GM23338 (cell line): ENCODE results near the gene TOM1. TPM values are rescaled to one million over a fixed set of nuclear protein-coding genes. Genes with fewer than 3 reads are reported as not detected.

Source experiments
- ATAC-seq: fragments of 200-7000 bp; cut with Tn5 transposase; 3 replicates; pipeline ENCODE4 v1.9.1; 2020
- DNase-seq: peaks from one replicate; pipeline ENCODE4 v3.0.0-alpha.2; 2015; ENCODE audit warnings: low spot score
- H2AFZ ChIP-seq: fragments of 200-600 bp; sonication (generic); 2 replicates; pipeline ENCODE4 v1.8.0; 2016; ENCODE audit warnings: antibody characterized with exemption, mild to moderate bottlenecking, moderate library complexity
- H3F3A ChIP-seq: fragments of 200-600 bp; sonication (generic); replicated peaks from 2 replicates; pipeline ENCODE4 v1.8.0; 2017; ENCODE audit warnings: antibody characterized with exemption, mixed run types, low read depth
- H3K27ac ChIP-seq: fragments of 200-600 bp; sonication (generic); 2 replicates; pipeline ENCODE4 v1.6.1; 2016; ENCODE audit warnings: low read depth
- H3K27me3 ChIP-seq: fragments of 200-600 bp; sonication (generic); 2 replicates; pipeline ENCODE4 v1.8.0; 2016; ENCODE audit warnings: mild to moderate bottlenecking, mixed run types, moderate library complexity; ENCODE audit not compliant: insufficient read depth
- H3K36me3 ChIP-seq: fragments of 200-600 bp; sonication (generic); 2 replicates; pipeline ENCODE4 v1.8.0; 2016; ENCODE audit warnings: mild to moderate bottlenecking; ENCODE audit not compliant: insufficient read depth
- H3K4me1 ChIP-seq: fragments of 200-600 bp; sonication (generic); 2 replicates; pipeline ENCODE4 v1.8.0; 2016; ENCODE audit warnings: mild to moderate bottlenecking, moderate library complexity; ENCODE audit not compliant: insufficient read depth
- H3K4me2 ChIP-seq: fragments of 200-600 bp; sonication (generic); 2 replicates; pipeline ENCODE4 v1.7.1; 2017; ENCODE audit warnings: mixed run types
- H3K4me3 ChIP-seq: fragments of 200-600 bp; sonication (generic); 2 replicates; pipeline ENCODE4 v1.6.1; 2016; ENCODE audit warnings: mixed run types
- H3K79me2 ChIP-seq: fragments of 200-600 bp; sonication (generic); replicated peaks from 2 replicates; pipeline ENCODE4 v1.8.0; 2017; ENCODE audit warnings: mild to moderate bottlenecking; ENCODE audit not compliant: insufficient read depth
- H3K9me2 ChIP-seq: fragments of 200-600 bp; sonication (generic); 2 replicates; pipeline ENCODE4 v1.8.0; 2017; ENCODE audit not compliant: insufficient read depth
- H4K20me1 ChIP-seq: fragments of 200-600 bp; sonication (generic); replicated peaks from 2 replicates; pipeline ENCODE4 v1.8.0; 2017; ENCODE audit warnings: mild to moderate bottlenecking; ENCODE audit not compliant: insufficient read depth
- H3K27ac Mint-ChIP-seq: 2 replicates; pipeline ENCODE4 v1.8.0; 2020; ENCODE audit warnings: inconsistent platforms, mild to moderate bottlenecking, moderate library complexity, mixed read lengths
- H3K27me3 Mint-ChIP-seq: 3 replicates; pipeline ENCODE4 v1.8.0; 2022; ENCODE audit warnings: low read depth, mild to moderate bottlenecking, moderate library complexity, mixed read lengths, inconsistent platforms; ENCODE audit not compliant: insufficient read depth, poor library complexity
- H3K36me3 Mint-ChIP-seq: 3 replicates; pipeline ENCODE4 v1.8.0; 2021; ENCODE audit warnings: low read depth, mild to moderate bottlenecking, inconsistent platforms, moderate library complexity, mixed read lengths
- H3K4me1 Mint-ChIP-seq: 3 replicates; pipeline ENCODE4 v1.8.0; 2020; ENCODE audit warnings: mild to moderate bottlenecking, inconsistent platforms, mixed read lengths
- H3K4me3 Mint-ChIP-seq: 3 replicates; pipeline ENCODE4 v1.8.0; 2021; ENCODE audit warnings: moderate library complexity, mild to moderate bottlenecking, inconsistent platforms, mixed read lengths
- H3K9me3 Mint-ChIP-seq: 3 replicates; pipeline ENCODE4 v1.8.0; 2020; ENCODE audit warnings: moderate library complexity, mild to moderate bottlenecking, inconsistent platforms, mixed read lengths
- CTCF ChIP-seq, 2 experiments: fragments of 200-600 bp in 1 of 2; sonication (generic) in 1 of 2; conservative IDR thresholded peaks; 2 replicates each; pipeline versions ENCODE4 v1.5.1 to v1.6.1; 2016 to 2017; ENCODE audit warnings: antibody characterized with exemption in 2 of 2, low read depth in 2 of 2, mild to moderate bottlenecking in 2 of 2, moderate library complexity in 1 of 2
- JUNB ChIP-seq: IDR thresholded peaks from one replicate; pipeline ENCODE4 v1.6.1; 2016; ENCODE audit warnings: antibody characterized with exemption; ENCODE audit not compliant: unreplicated experiment
- POLR2AphosphoS5 ChIP-seq: IDR thresholded peaks from 2 replicates; pipeline ENCODE4 v1.6.1; 2016; ENCODE audit warnings: antibody characterized with exemption, low read depth
- ZNF331 ChIP-seq: fragments of 250-450 bp; sonication (Bioruptor Pico); IDR thresholded peaks from 2 replicates; pipeline ENCODE4 v1.5.0; 2020; ENCODE audit warnings: low read depth, mild to moderate bottlenecking, moderate library complexity
- polyA plus RNA-seq: library from polyadenylated mRNA; unstranded; fragments of >200 nt; fragmentation: Nextera tagmentation; extraction: Ambion mirVana; gene quantifications from 2 replicates; pipeline ENCODE4 v1.2.1, GENCODE V29; 2016
- total RNA-seq: library from RNA; depleted of rRNA; stranded (reverse); fragments of >200 nt; shearing (Covaris generic); gene quantifications from 2 replicates; pipeline ENCODE4 v1.2.3, GENCODE V29; 2014
- TF ChIP-seq, protein P1 (sequence below): IDR thresholded peaks from 2 replicates; pipeline ENCODE4 v1.6.1; 2016; ENCODE audit warnings: antibody characterized with exemption
- TF ChIP-seq, protein P2 (sequence below): IDR thresholded peaks from one replicate; pipeline ENCODE4 v1.6.1; 2018; ENCODE audit warnings: antibody characterized with exemption; ENCODE audit not compliant: unreplicated experiment

The TOM1 gene
- total and polyA plus RNA-seq, 2 experiments from 2014 or later = 10.9 to 17.8 TPM

GRCh38 chr22:35334004-35334403 is 34.3 kb downstream of the TOM1 start (continued):
- TF ChIP-seq, protein P1, sequence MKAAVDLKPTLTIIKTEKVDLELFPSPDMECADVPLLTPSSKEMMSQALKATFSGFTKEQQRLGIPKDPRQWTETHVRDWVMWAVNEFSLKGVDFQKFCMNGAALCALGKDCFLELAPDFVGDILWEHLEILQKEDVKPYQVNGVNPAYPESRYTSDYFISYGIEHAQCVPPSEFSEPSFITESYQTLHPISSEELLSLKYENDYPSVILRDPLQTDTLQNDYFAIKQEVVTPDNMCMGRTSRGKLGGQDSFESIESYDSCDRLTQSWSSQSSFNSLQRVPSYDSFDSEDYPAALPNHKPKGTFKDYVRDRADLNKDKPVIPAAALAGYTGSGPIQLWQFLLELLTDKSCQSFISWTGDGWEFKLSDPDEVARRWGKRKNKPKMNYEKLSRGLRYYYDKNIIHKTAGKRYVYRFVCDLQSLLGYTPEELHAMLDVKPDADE = no peak
- TF ChIP-seq JUNB (no peak), ZNF331 (no peak)
- TF ChIP-seq, protein P2, sequence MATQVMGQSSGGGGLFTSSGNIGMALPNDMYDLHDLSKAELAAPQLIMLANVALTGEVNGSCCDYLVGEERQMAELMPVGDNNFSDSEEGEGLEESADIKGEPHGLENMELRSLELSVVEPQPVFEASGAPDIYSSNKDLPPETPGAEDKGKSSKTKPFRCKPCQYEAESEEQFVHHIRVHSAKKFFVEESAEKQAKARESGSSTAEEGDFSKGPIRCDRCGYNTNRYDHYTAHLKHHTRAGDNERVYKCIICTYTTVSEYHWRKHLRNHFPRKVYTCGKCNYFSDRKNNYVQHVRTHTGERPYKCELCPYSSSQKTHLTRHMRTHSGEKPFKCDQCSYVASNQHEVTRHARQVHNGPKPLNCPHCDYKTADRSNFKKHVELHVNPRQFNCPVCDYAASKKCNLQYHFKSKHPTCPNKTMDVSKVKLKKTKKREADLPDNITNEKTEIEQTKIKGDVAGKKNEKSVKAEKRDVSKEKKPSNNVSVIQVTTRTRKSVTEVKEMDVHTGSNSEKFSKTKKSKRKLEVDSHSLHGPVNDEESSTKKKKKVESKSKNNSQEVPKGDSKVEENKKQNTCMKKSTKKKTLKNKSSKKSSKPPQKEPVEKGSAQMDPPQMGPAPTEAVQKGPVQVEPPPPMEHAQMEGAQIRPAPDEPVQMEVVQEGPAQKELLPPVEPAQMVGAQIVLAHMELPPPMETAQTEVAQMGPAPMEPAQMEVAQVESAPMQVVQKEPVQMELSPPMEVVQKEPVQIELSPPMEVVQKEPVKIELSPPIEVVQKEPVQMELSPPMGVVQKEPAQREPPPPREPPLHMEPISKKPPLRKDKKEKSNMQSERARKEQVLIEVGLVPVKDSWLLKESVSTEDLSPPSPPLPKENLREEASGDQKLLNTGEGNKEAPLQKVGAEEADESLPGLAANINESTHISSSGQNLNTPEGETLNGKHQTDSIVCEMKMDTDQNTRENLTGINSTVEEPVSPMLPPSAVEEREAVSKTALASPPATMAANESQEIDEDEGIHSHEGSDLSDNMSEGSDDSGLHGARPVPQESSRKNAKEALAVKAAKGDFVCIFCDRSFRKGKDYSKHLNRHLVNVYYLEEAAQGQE = no peak

- H3K4me1 ChIP-seq = no peaks in the 10 kb centered on the region
- no peak overlapping the region for H3K27ac ChIP-seq
- no peak overlapping the region for H3K4me3 ChIP-seq
- no peak overlapping the region for H2AFZ ChIP-seq
- no peaks in the 10 kb centered on the region for H3K9me2 ChIP-seq
- 0 out of 4 replicates have a peak, but pooled peaks of 1 of the 2 experiments have one; percentile 7 for TF ChIP-seq CTCF (conservative IDR thresholded peaks at IDR 0.05; ENCODE audit: low read depth in 2 of 2)
- TF ChIP-seq POLR2AphosphoS5 = no peak
- Mint-ChIP-seq H3K4me3 (no peak overlapping the region), H3K27me3 (peaks cover 15% of the 10 kb centered on the region), H3K4me1 (peaks cover 5% of the 10 kb centered on the region; the same call in 2 of the 3 replicates), H3K27ac (no peak overlapping the region), H3K9me3 (no peaks in the 10 kb centered on the region), H3K36me3 (peaks cover 18% of the 10 kb centered on the region; the same call in 2 of the 3 replicates)
- H3F3A ChIP-seq = no peaks in the 10 kb centered on the region
- H3K36me3 ChIP-seq = no peaks in the 10 kb centered on the region
- no peaks in the 10 kb centered on the region for H4K20me1 ChIP-seq
- H3K27me3 ChIP-seq = no peaks in the 10 kb centered on the region
- DNase-seq (no peak), ATAC-seq (peak; percentile 37; the same call in 2 of the 3 replicates)
- H3K4me2 ChIP-seq = no peak overlapping the region
- no peaks in the 10 kb centered on the region for H3K79me2 ChIP-seq
Measured at GRCh38 chr22:35335468-35335867, 35.8 kb downstream of the TOM1 start.
